AG09309 (cell line): ENCODE measurements around the gene PHACTR3.
"Not testable (repeated sequence)": the region's sequence is repeated elsewhere in the genome, so short reads cannot be mapped to it uniquely, and the experiment has no call there.

Experiments
- DNase-seq: peaks from one replicate; pipeline ENCODE4 v3.0.0-alpha.2; 2010; ENCODE audit warnings: low read depth
- H3K4me3 ChIP-seq: 2 replicates; pipeline ENCODE4 v1.5.1; 2011; ENCODE audit warnings: mild to moderate bottlenecking, low read depth, low read length, moderate library complexity; ENCODE audit not compliant: control insufficient read depth
- TF ChIP-seq, protein P1 (sequence below): IDR thresholded peaks from 2 replicates; pipeline ENCODE4 v1.5.1; 2011; ENCODE audit warnings: mild to moderate bottlenecking, low read depth, low read length, inconsistent platforms; ENCODE audit not compliant: insufficient read depth, control insufficient read depth; ENCODE audit errors: missing control alignments

The PHACTR3 gene

DNA sequence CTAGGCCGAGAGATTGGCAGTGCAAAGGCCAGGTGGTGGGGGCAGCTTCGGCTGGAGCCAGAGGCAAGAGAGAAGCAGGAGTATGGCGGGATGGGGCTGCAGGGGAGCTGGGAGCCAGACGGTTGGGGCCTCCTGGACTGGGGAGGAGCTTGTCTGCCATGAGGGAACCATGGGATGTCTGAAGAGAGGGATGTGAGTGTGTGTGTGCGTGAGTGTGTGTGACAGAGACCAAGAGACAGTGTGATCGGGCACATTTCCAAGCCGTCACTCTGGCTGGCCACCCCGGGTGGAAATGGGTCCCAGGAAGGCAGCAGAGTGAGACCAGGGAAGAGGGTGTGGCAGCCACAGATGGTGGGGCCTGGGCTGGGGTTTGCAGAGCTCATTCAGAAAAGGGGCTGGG is 13.8 kb downstream of the PHACTR3 start:
- TF ChIP-seq, protein P1, sequence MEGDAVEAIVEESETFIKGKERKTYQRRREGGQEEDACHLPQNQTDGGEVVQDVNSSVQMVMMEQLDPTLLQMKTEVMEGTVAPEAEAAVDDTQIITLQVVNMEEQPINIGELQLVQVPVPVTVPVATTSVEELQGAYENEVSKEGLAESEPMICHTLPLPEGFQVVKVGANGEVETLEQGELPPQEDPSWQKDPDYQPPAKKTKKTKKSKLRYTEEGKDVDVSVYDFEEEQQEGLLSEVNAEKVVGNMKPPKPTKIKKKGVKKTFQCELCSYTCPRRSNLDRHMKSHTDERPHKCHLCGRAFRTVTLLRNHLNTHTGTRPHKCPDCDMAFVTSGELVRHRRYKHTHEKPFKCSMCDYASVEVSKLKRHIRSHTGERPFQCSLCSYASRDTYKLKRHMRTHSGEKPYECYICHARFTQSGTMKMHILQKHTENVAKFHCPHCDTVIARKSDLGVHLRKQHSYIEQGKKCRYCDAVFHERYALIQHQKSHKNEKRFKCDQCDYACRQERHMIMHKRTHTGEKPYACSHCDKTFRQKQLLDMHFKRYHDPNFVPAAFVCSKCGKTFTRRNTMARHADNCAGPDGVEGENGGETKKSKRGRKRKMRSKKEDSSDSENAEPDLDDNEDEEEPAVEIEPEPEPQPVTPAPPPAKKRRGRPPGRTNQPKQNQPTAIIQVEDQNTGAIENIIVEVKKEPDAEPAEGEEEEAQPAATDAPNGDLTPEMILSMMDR = no peak
- H3K4me3 ChIP-seq = no peak overlapping the region
- DNase-seq = no peak

DNA sequence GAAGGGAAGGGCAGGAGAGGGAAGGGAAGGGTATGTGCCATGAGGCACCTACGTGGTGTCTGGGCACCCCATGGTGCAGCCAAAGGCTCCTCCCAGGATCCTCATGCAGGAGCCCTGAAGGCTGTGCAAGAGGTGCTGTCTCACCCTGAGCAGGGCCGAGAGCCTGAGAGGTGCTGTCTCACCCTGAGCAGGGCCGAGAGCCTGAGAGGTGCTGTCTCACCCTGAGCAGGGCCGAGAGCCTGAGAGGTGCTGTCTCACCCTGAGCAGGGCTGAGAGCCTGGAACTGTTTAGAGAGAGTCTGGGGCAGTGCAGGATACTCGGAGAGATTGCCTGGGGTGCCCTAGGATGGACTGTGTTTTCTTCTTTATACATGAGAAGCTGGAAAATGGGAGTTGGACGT is 14.2 kb downstream of the PHACTR3 start:
- DNase-seq, H3K4me3 ChIP-seq: not testable (repeated sequence)

DNA sequence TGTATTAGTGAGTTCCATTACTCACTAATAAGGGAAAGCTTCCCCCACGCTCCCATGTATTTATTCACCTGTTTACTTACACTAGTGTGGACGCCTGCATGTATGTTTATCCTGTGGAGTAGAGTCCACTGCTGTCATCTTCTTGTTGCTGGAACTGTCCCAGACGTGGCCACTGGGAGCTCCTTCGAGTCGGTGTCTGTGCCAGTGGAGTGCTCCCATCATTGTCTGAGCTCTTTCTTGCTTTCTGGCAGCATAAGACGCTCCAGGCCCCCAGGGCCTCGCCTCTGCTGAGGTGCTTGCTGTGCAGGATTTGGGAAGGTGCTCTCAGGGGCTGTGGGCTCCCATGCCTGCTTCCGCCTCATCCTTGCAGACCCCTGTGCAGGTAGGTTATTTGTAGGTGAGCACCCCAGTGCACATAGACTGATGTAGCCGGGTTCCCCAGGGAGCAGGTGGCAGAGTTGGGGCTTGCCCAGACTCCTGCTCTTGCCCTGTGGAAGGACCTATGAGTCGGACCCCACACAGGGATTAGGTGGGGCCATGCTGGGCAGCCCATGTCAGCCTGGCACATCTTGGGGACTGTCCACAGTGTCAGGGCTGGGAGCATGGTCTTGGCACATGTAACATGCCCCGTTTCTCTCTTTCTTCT is 16.6 kb downstream of the PHACTR3 start:
- TF ChIP-seq, protein P1 = no peak

DNA sequence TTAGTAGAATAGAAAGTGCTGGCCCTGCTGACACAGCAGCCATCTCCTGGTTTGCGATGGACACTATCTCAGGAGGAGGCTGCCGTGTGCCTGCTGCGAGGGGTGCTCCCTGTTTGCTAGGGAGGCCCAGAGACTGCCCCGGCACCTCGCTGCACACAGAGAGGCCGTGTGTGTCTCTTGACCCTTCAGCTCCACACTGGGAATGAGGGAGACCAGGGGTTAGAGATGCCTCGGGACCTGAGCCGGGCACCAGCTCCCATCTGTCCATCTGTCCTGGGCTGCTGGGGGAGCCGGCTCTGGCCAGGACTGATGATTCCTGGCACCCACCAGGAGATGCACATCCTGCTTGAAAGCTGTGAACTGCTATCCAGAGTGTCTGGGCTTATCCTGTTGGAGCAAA is 18.2 kb downstream of the PHACTR3 start:
- DNase-seq = no peak
- TF ChIP-seq, protein P1 = no peak
- no peak overlapping the region for H3K4me3 ChIP-seq

More for the DNA sequence above, 16.6 kb downstream of the PHACTR3 start:
- no peak overlapping the region for H3K4me3 ChIP-seq
- DNase-seq = no peak

DNA sequence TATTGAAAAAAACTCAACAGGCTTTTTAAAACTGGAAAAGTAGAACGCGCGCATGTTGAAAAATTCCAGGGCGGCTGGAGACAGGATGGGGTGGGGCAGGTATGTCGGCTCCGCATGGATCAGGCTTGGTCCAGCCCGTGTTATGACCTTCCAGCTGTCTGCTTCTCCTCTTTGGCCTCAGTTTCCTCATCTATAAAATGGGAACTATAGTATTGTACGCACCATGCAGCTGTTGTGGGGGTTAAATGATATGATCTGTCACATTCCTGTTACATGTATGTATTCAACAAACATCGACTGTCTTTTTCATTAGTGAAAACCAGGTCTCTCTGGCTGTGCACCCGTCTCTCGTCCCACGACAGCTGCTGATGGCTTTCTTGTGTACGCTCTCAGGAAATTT is 18.8 kb downstream of the PHACTR3 start:
- no peak overlapping the region for H3K4me3 ChIP-seq
- DNase-seq = no peak
- TF ChIP-seq, protein P1 = no peak

DNA sequence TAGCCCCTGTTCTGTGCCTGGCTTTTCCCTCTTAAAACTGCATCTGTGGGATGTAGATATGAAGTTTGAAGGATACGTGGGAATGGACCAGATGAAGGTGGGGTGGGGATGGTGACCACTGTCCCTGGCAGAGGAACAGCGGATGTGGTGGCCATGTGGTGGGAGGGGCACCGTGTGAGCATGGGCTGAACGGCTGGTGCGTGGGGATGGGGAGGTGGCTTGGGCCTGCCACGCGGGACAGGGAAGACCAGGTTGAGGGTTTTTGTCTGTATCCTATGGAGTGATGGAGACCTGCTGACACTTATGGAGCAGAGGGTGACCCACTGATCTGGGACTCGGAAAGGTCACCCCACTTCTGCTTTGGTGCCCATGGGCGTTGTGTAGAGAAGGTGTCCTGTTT is 19.2 kb downstream of the PHACTR3 start:
- TF ChIP-seq, protein P1 = no peak
- no peak for DNase-seq
- H3K4me3 ChIP-seq = no peak overlapping the region

DNA sequence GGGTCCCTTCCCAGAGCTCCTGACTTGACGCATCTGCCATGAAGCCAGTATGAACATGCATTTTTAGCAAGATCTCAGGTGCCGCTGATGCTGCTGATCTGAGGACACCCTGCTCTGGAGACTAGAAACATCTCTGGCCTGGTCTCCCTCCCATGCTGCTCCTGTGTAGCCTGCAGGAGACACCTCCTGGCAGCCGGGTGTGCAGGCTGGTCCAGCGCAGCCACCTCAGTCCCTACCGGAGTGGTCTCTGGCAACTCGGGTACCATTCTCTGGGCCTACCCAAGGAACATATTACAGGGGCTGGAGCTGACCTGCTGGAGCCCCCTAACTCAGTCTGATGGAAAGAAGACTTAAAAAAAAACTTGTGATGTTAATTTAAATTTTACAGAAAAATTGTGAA is 20.1 kb downstream of the PHACTR3 start:
- TF ChIP-seq, protein P1 = no peak
- no peak overlapping the region for H3K4me3 ChIP-seq

More for the DNA sequence above, 20.1 kb downstream of the PHACTR3 start:
- no peak for DNase-seq
